Ectodermal cell (in vitro differentiated cells): ENCODE data around the gene GALNT18.
A peak's percentile ranks its signal among the peaks of the same experiment; 100 is the strongest.

ENCODE experiments used
- H3K27ac ChIP-seq: 2 replicates; pipeline ENCODE4 v1.7.0; 2013; ENCODE audit warnings: mild to moderate bottlenecking, low read depth, low read length; ENCODE audit not compliant: insufficient read depth, poor library complexity, severe bottlenecking
- H3K27me3 ChIP-seq: 2 replicates; pipeline ENCODE4 v1.7.0; 2013; ENCODE audit warnings: mild to moderate bottlenecking, low read length; ENCODE audit not compliant: insufficient read depth, control insufficient read depth, poor library complexity, severe bottlenecking
- H3K36me3 ChIP-seq: one replicate; pipeline ENCODE4 v1.7.0; 2013; ENCODE audit warnings: low read length; ENCODE audit not compliant: control insufficient read depth, insufficient read depth
- H3K4me1 ChIP-seq: one replicate; pipeline ENCODE4 v1.7.0; 2013; ENCODE audit warnings: low read length; ENCODE audit not compliant: control insufficient read depth, insufficient read depth
- H3K4me3 ChIP-seq: 2 replicates; pipeline ENCODE4 v1.7.0; 2013; ENCODE audit warnings: low read depth, low read length, control low read depth; ENCODE audit not compliant: insufficient read depth
- H3K9me3 ChIP-seq: 2 replicates; pipeline ENCODE4 v1.7.0; 2013; ENCODE audit warnings: mild to moderate bottlenecking, low read length, moderate library complexity; ENCODE audit not compliant: control insufficient read depth
- WGBS, 2 experiments: methylation state at CpG; one replicate each; pipeline ENCODE4 v1.1.7; 2013; ENCODE audit warnings: missing lambda C conversion rate in 2 of 2; 5-methylcytosine and 5-hydroxymethylcytosine counted together

Gene GALNT18

GRCh38 chr11:11626128-11626527, 4.3 kb upstream of the GALNT18 start:
- Histone ChIP-seq H3K4me3 (no peak overlapping the region), H3K27ac (no peak overlapping the region), H3K36me3 (no peaks in the 10 kb centered on the region), H3K27me3 (peaks cover 12% of the 10 kb centered on the region), H3K9me3 (no peaks in the 10 kb centered on the region), H3K4me1 (peaks cover 6% of the 10 kb centered on the region)
- 93 to 96% methylated on average over 1 of the region's 1 CpG for WGBS, 2 experiments

GRCh38 chr11:11624926-11625325, 3.1 kb upstream of the GALNT18 start:
- H3K4me1 ChIP-seq = peaks cover 11% of the 10 kb centered on the region
- H3K27me3 ChIP-seq = peaks cover 24% of the 10 kb centered on the region
- no peak overlapping the region for H3K4me3 ChIP-seq
- WGBS, 2 experiments = 79 to 86% methylated on average over 3 to 4 of the region's 4 CpGs
- H3K36me3 ChIP-seq = no peaks in the 10 kb centered on the region
- no peaks in the 10 kb centered on the region for H3K9me3 ChIP-seq
- H3K27ac ChIP-seq = no peak overlapping the region

DNA sequence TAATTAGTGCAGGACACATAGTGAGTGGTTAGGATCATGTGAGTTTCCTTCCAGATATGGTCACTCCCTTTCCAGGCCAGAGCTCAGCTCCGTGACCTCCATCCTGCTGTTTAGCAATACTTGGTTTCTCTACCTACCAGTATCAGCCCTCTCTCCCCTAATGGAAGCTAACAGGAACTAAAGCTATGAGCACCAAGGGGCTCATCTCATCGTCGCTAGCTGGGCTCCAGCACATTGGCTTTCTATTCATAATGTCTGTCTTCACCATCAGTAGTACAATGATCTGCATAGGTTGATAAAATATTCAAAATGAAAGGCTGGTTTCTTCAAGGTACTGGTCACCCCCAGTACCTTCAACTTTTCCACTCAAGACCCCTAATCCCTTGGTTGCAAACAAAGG, 2.4 kb upstream of the GALNT18 start:
- Histone ChIP-seq H3K4me3 (no peak overlapping the region), H3K27me3 (peaks cover 31% of the 10 kb centered on the region), H3K36me3 (no peaks in the 10 kb centered on the region), H3K4me1 (peaks cover 13% of the 10 kb centered on the region), H3K9me3 (no peaks in the 10 kb centered on the region), H3K27ac (no peak overlapping the region)
- WGBS, 2 experiments = 90 to 95% methylated on average over 3 of the region's 3 CpGs

DNA sequence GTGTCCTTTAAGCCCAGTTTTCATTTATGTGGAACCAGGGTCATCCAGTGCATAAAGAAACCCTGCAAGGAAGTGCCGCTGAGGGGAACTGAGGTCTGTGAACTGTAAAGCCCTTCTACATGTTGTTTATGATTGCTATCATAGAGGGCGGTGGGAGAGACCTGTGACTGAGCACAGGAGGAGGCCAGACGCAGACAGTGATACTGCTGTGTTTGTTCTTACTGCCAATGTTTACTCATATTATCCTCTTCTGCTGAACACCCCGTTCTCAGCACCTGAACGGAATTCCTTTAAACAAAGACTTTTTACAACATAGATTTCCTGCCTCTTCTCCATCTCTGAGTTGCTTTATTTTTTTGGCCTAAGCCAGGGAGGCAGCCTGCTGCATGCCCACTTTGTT, 967 bp upstream of the GALNT18 start:
- Histone ChIP-seq H3K9me3 (no peaks in the 10 kb centered on the region), H3K4me3 (no peak overlapping the region), H3K27me3 (peaks cover 43% of the 10 kb centered on the region), H3K27ac (no peak overlapping the region), H3K4me1 (peaks cover 13% of the 10 kb centered on the region), H3K36me3 (no peaks in the 10 kb centered on the region)
- WGBS, 2 experiments = 78 to 84% methylated on average over 5 of the region's 5 CpGs

DNA sequence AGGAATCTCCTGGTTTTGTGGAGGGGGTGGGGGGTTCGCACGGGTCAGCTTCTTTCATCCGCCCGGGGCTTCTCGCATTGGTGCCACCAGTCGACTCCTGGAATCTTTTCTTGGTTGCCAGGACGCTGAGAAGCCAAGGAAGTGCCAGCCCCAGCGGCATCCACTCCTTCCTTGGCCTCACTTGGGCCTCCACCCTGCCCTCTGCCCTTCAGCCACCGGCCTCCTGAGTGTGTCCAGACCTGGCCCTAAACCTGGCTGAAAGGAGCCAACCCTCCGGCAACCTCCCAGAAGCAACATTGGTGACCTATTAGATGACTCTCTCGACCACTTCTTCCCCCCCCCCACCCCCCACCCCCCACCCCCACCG, 518 bp upstream of the GALNT18 start:
- H3K36me3 ChIP-seq = no peaks in the 10 kb centered on the region
- H3K27me3 ChIP-seq = peaks cover 43% of the 10 kb centered on the region
- no peaks in the 10 kb centered on the region for H3K9me3 ChIP-seq
- peaks cover 13% of the 10 kb centered on the region for H3K4me1 ChIP-seq
- H3K4me3 ChIP-seq = peak overlapping the region; percentile 50
- WGBS, 2 experiments = 21 to 23% methylated on average over 11 of the region's 12 CpGs
- H3K27ac ChIP-seq = no peak overlapping the region

DNA sequence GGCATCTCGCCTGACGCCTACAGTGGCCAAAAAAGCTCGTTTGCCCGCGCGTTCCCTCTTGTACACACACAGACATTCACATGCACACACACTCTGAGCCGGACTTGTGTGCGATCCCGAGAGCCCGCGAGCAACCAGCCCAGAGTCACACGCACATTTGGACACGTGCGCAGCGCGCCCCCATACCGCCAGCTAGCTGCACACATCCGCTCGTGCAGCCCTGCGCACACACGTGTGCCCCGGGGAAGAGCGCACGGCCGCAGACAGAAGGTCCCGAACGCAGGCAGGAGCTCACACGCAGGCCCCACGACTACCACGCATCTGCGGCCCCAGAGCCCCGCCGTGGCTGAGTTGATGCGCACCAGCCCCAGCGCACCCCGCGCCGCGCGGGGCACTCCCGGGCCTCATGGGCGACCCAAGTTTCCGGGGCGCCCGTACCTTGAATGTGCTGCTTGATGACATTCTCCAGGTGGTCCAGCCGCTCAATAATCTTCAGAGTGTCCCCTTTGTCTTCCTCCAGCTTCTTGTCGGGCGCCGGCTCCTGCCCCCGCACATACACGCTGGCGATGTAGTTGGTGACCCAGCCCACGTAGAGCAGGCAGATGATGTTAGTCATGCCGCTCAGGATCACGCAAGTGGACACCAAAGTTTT, 758 bp downstream of the GALNT18 start:
- H3K36me3 ChIP-seq = no peaks in the 10 kb centered on the region
- H3K4me3 ChIP-seq = peak overlapping the region; percentile 50
- no peaks in the 10 kb centered on the region for H3K9me3 ChIP-seq
- peaks cover 13% of the 10 kb centered on the region for H3K4me1 ChIP-seq
- H3K27ac ChIP-seq = no peak overlapping the region
- WGBS, 2 experiments = 1% methylated on average over 55 of the region's 55 CpGs
- H3K27me3 ChIP-seq = peaks cover 43% of the 10 kb centered on the region

- Histone ChIP-seq H3K27me3 (peaks cover 43% of the 10 kb centered on the region), H3K36me3 (no peaks in the 10 kb centered on the region), H3K9me3 (no peaks in the 10 kb centered on the region), H3K27ac (no peak overlapping the region), H3K4me3 (peak overlapping the region; percentile 50), H3K4me1 (peaks cover 13% of the 10 kb centered on the region)
- WGBS, 2 experiments = 2 to 3% methylated on average over 48 of the region's 48 CpGs
Measured at GRCh38 chr11:11620173-11620920, 1.5 kb downstream of the GALNT18 start.

DNA sequence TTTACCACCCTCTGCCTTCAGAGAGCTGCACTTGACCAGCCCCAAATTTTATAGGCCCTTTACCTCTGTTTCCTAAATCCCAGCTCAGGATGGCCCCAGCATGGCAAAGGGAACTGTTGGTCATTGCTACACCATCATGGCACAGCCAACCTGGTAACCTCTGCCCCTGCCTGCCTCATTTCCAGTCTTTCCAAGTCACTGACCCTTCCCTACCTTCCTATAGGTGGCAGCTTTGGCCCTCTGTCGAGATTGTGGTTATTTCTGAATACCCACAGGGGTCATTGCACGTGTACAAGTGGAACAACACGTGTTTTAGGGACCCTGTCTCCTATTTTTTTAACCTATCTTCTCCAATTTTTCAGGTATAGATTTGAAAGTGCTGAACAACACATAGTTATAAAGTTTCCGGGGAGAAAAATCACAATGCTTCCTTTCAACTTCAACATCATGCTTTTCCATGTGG, 2.8 kb downstream of the GALNT18 start:
- H3K9me3 ChIP-seq = no peaks in the 10 kb centered on the region
- H3K27me3 ChIP-seq = peaks cover 43% of the 10 kb centered on the region
- H3K4me1 ChIP-seq = peaks cover 13% of the 10 kb centered on the region
- no peak overlapping the region for H3K27ac ChIP-seq
- H3K4me3 ChIP-seq = no peak overlapping the region
- WGBS, 2 experiments = 27 to 38% methylated on average over 4 of the region's 4 CpGs
- no peaks in the 10 kb centered on the region for H3K36me3 ChIP-seq

DNA sequence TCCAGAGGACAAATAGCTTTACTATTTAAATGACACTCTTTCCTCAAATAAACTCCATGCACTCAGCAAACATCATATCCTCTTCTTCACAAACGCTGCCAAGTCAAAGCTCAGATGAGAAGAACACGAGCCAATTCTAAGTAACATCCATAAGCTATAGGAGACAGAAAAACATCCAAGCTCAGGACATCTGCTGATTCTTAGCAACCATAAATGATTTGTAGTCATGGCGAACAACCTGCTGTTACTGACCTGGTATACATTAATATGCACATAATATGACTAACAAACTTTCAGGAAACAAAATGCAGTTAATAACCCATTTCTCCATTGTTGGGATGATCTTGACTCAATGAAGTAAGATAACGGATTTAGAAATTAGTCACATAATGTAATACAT, 6.7 kb downstream of the GALNT18 start:
- Histone ChIP-seq H3K4me1 (peaks cover 4% of the 10 kb centered on the region), H3K27ac (no peak overlapping the region), H3K36me3 (no peaks in the 10 kb centered on the region), H3K9me3 (no peaks in the 10 kb centered on the region), H3K4me3 (no peak overlapping the region), H3K27me3 (peaks cover 20% of the 10 kb centered on the region)
- 95 to 97% methylated on average over 2 to 3 of the region's 4 CpGs for whole genome bisulfite sequencing, 2 experiments

DNA sequence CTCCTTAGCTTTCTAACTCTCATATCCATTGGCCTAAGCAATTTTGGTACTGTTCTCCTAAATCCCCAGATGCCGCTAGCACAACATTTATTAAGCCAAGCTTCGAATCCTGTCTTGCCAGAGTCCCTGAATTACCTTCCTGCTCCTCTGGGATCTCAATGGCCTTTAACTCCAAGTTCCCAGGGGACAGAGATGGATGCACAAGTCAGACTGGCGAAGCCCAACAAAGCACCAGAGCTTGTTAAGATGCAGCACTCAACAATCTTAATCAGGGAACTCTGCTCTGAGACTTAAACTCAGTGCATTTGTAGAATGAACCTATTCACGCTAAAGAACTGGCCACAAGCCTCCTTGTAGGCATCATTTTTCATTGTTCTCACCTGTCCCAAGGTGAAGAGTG, 9.4 kb downstream of the GALNT18 start:
- Histone ChIP-seq H3K9me3 (no peaks in the 10 kb centered on the region), H3K36me3 (no peaks in the 10 kb centered on the region), H3K27me3 (no peaks in the 10 kb centered on the region), H3K4me3 (no peak overlapping the region), H3K27ac (no peak overlapping the region), H3K4me1 (no peaks in the 10 kb centered on the region)
- WGBS, 2 experiments = 95% methylated on average over 4 of the region's 4 CpGs
